ENCODE measurements around the gene UBE2C. TPM values are rescaled to one million over a fixed set of nuclear protein-coding genes. Genes with fewer than 3 reads are reported as not detected.

Gene UBE2C
- polyA plus RNA-seq, 1 donor from 2014 or later: 2.5 TPM

DNA sequence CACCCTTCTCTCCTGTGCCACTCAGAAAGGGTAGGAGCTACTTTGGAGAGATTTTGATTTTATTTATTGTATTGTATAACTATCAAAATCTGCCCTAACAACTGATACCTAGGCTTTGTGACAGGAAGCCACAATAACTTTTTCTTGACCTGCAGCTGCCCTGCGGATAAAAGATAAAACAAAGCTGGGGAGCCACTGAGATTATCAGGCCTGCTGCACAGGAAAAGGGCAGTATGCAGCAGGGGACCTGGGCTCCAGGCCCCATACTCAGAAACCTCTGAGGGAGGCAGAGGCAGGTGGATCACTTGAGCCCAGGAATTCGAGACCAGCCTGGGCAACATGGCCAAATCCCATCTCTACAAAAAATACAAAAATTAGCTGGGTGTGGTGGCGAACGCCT, 20.2 kb downstream of the UBE2C start:
- no peak overlapping the region for H3K9ac ChIP-seq (ENCODE audit: low read length)
- H4K20me1 ChIP-seq (ENCODE audit: insufficient read depth): no peaks in the 10 kb centered on the region

DNA sequence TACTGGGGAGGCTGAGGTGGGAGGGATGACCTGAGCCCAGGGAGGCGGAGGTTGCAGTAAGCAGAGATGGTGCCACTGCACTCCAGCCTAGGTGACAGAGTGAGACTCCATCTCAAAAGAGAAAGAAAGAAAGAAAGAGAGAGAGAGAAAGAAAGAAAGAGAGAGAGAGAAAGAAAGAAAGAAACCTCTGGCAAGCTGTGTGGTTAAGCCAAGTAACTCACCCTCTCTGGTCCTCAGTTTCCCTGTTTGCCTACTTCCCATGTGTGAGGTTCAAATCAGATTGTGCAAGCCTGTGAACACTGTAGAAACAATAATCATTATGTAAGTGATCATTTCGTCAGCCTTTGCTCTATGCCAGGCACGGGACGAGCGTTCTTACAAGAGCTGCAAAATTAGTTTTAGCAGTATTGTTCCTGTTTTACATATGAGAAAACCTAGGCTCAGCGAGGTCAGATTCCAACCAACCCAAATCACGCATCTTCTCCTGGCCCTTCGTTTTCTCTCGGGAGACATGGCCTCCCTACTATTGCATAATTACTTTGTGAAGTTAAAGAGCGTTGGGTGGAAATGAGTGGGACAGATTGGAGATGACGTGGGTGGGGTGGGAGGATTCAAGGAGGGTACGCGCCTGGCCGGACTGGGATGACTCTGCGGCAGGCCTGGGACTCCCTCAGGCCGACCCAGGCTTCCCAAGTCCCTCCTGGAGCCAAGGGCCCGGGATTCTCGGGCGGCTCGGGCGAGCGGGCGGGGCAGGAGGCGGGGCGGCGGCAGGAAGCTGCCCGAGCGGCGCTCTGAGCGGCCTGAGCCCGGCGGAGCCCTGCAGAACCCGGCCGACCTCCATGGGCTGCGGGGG, 20.8 kb downstream of the UBE2C start, which contains the start of gene SNX21:
Gene SNX21, plus strand, starts transcription at position 770 of the 853 bp plus-strand sequence. CDS start 121 bp downstream, outside the sequence.
- Histone ChIP-seq H4K20me1 (ENCODE audit: insufficient read depth) (no peaks in the 10 kb centered on the region), H3K4me2 (ENCODE audit: low read length) (peak within 1 kb of the TSS; percentile 48), H3F3A (ENCODE audit: insufficient read depth, low read length, poor library complexity, severe bottlenecking) (no peaks in the 10 kb centered on the region), H3K27me3 (ENCODE audit: insufficient read depth, low read depth, low read length) (no peaks in the 10 kb centered on the region), H2AFZ (ENCODE audit: low read depth, low read length) (peak within 1 kb of the TSS; percentile 45), H3K9me2 (ENCODE audit: insufficient read depth, low read length) (no peaks in the 10 kb centered on the region), H3K27ac (ENCODE audit: low read length) (no peak within 1 kb of the TSS), H3K9me3 (ENCODE audit: low read length) (no peaks in the 10 kb centered on the region), H3K36me3 (ENCODE audit: insufficient read depth, low read length) (no peaks in the 10 kb centered on the region), H3K79me2 (replicated peaks; ENCODE audit: insufficient read depth, low read length) (no peaks in the 10 kb centered on the region), H3K9ac (ENCODE audit: low read length) (peak within 1 kb of the TSS; percentile 68), H3K4me3 (ENCODE audit: low read length) (peak within 1 kb of the TSS; percentile 76)
- no peak for TF ChIP-seq EZH2 (IDR thresholded peaks at IDR 0.05; ENCODE audit: borderline replicate concordance, insufficient read depth, low read length, poor library complexity, severe bottlenecking)
- no peak for TF ChIP-seq EP300 (conservative IDR thresholded peaks at IDR 0.05; ENCODE audit: poor library complexity, severe bottlenecking)
- TF ChIP-seq, protein P1, sequence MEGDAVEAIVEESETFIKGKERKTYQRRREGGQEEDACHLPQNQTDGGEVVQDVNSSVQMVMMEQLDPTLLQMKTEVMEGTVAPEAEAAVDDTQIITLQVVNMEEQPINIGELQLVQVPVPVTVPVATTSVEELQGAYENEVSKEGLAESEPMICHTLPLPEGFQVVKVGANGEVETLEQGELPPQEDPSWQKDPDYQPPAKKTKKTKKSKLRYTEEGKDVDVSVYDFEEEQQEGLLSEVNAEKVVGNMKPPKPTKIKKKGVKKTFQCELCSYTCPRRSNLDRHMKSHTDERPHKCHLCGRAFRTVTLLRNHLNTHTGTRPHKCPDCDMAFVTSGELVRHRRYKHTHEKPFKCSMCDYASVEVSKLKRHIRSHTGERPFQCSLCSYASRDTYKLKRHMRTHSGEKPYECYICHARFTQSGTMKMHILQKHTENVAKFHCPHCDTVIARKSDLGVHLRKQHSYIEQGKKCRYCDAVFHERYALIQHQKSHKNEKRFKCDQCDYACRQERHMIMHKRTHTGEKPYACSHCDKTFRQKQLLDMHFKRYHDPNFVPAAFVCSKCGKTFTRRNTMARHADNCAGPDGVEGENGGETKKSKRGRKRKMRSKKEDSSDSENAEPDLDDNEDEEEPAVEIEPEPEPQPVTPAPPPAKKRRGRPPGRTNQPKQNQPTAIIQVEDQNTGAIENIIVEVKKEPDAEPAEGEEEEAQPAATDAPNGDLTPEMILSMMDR (IDR thresholded peaks at IDR 0.05; ENCODE audit: poor library complexity, severe bottlenecking): no peak
- no peak for TF ChIP-seq POLR2AphosphoS5 (IDR thresholded peaks at IDR 0.05)
- TF ChIP-seq, protein P2, sequence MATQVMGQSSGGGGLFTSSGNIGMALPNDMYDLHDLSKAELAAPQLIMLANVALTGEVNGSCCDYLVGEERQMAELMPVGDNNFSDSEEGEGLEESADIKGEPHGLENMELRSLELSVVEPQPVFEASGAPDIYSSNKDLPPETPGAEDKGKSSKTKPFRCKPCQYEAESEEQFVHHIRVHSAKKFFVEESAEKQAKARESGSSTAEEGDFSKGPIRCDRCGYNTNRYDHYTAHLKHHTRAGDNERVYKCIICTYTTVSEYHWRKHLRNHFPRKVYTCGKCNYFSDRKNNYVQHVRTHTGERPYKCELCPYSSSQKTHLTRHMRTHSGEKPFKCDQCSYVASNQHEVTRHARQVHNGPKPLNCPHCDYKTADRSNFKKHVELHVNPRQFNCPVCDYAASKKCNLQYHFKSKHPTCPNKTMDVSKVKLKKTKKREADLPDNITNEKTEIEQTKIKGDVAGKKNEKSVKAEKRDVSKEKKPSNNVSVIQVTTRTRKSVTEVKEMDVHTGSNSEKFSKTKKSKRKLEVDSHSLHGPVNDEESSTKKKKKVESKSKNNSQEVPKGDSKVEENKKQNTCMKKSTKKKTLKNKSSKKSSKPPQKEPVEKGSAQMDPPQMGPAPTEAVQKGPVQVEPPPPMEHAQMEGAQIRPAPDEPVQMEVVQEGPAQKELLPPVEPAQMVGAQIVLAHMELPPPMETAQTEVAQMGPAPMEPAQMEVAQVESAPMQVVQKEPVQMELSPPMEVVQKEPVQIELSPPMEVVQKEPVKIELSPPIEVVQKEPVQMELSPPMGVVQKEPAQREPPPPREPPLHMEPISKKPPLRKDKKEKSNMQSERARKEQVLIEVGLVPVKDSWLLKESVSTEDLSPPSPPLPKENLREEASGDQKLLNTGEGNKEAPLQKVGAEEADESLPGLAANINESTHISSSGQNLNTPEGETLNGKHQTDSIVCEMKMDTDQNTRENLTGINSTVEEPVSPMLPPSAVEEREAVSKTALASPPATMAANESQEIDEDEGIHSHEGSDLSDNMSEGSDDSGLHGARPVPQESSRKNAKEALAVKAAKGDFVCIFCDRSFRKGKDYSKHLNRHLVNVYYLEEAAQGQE (IDR thresholded peaks at IDR 0.05; ENCODE audit: borderline replicate concordance): no peak
- TF ChIP-seq TAF1 (IDR thresholded peaks at IDR 0.05; ENCODE audit: low read depth): no peak
- TF ChIP-seq MXI1 (conservative IDR thresholded peaks at IDR 0.05; ENCODE audit: poor library complexity, severe bottlenecking): peak; percentile 25

More for the DNA sequence above, 20.2 kb downstream of the UBE2C start:
- Histone ChIP-seq H3K27me3 (ENCODE audit: insufficient read depth, low read depth, low read length) (no peaks in the 10 kb centered on the region), H3K4me3 (ENCODE audit: low read length) (no peak overlapping the region), H3K9me3 (ENCODE audit: low read length) (no peaks in the 10 kb centered on the region), H3K9me2 (ENCODE audit: insufficient read depth, low read length) (no peaks in the 10 kb centered on the region), H3K27ac (ENCODE audit: low read length) (no peak overlapping the region), H2AFZ (ENCODE audit: low read depth, low read length) (no peak overlapping the region), H3K79me2 (replicated peaks; ENCODE audit: insufficient read depth, low read length) (no peaks in the 10 kb centered on the region), H3K4me2 (ENCODE audit: low read length) (no peak overlapping the region), H3K36me3 (ENCODE audit: insufficient read depth, low read length) (no peaks in the 10 kb centered on the region), H3F3A (ENCODE audit: insufficient read depth, low read length, poor library complexity, severe bottlenecking) (no peaks in the 10 kb centered on the region)
- TF ChIP-seq, protein P2 (IDR thresholded peaks at IDR 0.05; ENCODE audit: borderline replicate concordance): no peak
- TF ChIP-seq EP300 (conservative IDR thresholded peaks at IDR 0.05; ENCODE audit: poor library complexity, severe bottlenecking): no peak
- TF ChIP-seq RAD21 (conservative IDR thresholded peaks at IDR 0.05): no peak
- no peak for TF ChIP-seq POLR2AphosphoS5 (IDR thresholded peaks at IDR 0.05)
- no peak for TF ChIP-seq SMC3 (conservative IDR thresholded peaks at IDR 0.05; ENCODE audit: poor library complexity)
- TF ChIP-seq, protein P1 (IDR thresholded peaks at IDR 0.05; ENCODE audit: poor library complexity, severe bottlenecking): no peak
- no peak for TF ChIP-seq TAF1 (IDR thresholded peaks at IDR 0.05; ENCODE audit: low read depth)

Data from neural cell (in vitro differentiated cells).